Measurements from ENCODE around the gene TTC16. TPM values are rescaled to one million over a fixed set of nuclear protein-coding genes. Genes with fewer than 3 reads are reported as not detected.

TTC16 gene
- total RNA-seq, 1 donor: under 0.01 TPM

DNA sequence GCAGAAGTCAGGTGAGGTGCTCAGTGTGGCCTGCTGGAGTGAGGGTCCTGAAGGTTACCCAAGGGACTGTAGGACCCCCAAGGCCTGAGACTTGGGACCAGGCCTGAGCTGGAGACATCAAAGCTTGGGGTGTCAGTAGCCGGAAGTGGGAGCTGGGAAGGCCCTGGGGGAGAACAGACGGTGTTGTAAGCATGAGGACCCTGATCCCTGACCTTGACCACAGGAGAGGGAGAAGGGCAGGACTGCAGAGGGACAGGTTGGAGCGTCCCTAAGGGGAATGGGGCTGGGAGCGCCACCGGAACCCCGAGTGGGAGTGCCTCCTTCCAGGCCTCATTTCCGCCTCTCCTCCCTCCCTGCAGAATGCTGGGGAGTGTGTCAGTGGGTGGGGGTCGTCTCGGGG lies 533 bp downstream of the TTC16 start:
- peak; percentile 29 for DNase-seq (ENCODE audit: insufficient read length, low spot score, missing footprints)
- H3K27me3 ChIP-seq (ENCODE audit: insufficient read depth, low read length): no peaks in the 10 kb centered on the region
- H3K27ac ChIP-seq (ENCODE audit: low read depth, low read length): peak overlapping the region; percentile 82
- H3K9me3 ChIP-seq (ENCODE audit: low read depth, low read length): no peaks in the 10 kb centered on the region
- peaks cover 15% of the 10 kb centered on the region for H4K20me1 ChIP-seq (ENCODE audit: insufficient read depth, low read length)
- H3K4me1 ChIP-seq (ENCODE audit: insufficient read depth, low read length): peaks cover 9% of the 10 kb centered on the region
- no peaks in the 10 kb centered on the region for H3K36me3 ChIP-seq (ENCODE audit: insufficient read depth, low read length)
- TF ChIP-seq, protein P1, sequence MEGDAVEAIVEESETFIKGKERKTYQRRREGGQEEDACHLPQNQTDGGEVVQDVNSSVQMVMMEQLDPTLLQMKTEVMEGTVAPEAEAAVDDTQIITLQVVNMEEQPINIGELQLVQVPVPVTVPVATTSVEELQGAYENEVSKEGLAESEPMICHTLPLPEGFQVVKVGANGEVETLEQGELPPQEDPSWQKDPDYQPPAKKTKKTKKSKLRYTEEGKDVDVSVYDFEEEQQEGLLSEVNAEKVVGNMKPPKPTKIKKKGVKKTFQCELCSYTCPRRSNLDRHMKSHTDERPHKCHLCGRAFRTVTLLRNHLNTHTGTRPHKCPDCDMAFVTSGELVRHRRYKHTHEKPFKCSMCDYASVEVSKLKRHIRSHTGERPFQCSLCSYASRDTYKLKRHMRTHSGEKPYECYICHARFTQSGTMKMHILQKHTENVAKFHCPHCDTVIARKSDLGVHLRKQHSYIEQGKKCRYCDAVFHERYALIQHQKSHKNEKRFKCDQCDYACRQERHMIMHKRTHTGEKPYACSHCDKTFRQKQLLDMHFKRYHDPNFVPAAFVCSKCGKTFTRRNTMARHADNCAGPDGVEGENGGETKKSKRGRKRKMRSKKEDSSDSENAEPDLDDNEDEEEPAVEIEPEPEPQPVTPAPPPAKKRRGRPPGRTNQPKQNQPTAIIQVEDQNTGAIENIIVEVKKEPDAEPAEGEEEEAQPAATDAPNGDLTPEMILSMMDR (IDR thresholded peaks at IDR 0.05; ENCODE audit: extremely low read depth, low read depth, low read length): no peak
- H3K79me2 ChIP-seq (ENCODE audit: insufficient read depth, low read length): peaks cover 17% of the 10 kb centered on the region
- H3K4me2 ChIP-seq (ENCODE audit: insufficient read depth, low read length): peak overlapping the region; percentile 95
- H3K4me3 ChIP-seq (ENCODE audit: insufficient read depth, low read length): peak overlapping the region; percentile 86
- peak overlapping the region; percentile 99 for H2AFZ ChIP-seq (ENCODE audit: low read length)

DNA sequence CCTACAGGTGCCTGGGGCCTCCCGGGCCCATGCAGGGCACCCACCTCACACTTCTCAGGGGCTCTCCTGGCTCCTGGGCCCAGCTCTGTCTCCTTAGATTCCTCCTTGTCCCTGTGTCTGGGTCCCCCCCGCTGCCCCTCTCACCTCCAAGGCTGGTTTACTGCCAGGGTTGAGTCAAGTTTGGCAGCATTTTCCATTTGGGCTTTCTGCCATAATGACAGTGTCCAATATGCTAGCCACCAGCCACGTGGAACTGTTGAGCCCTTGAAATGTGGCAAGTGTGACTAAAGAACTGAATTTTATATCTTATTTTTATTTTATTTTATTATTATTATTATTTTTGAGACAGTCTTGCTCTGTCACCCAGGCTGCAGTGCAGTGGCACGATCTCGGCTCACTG lies 1.9 kb downstream of the TTC16 start:
- no peak overlapping the region for H2AFZ ChIP-seq (ENCODE audit: low read length)
- H3K27ac ChIP-seq (ENCODE audit: low read depth, low read length): no peak overlapping the region
- H3K27me3 ChIP-seq (ENCODE audit: insufficient read depth, low read length): no peaks in the 10 kb centered on the region
- no peaks in the 10 kb centered on the region for H3K36me3 ChIP-seq (ENCODE audit: insufficient read depth, low read length)
- no peaks in the 10 kb centered on the region for H3K9me3 ChIP-seq (ENCODE audit: low read depth, low read length)
- H3K4me3 ChIP-seq (ENCODE audit: insufficient read depth, low read length): no peak overlapping the region
- TF ChIP-seq, protein P1 (IDR thresholded peaks at IDR 0.05; ENCODE audit: extremely low read depth, low read depth, low read length): no peak
- DNase-seq (ENCODE audit: insufficient read length, low spot score, missing footprints): no peak
- peaks cover 9% of the 10 kb centered on the region for H3K4me1 ChIP-seq (ENCODE audit: insufficient read depth, low read length)
- H4K20me1 ChIP-seq (ENCODE audit: insufficient read depth, low read length): peaks cover 11% of the 10 kb centered on the region
- peaks cover 14% of the 10 kb centered on the region for H3K79me2 ChIP-seq (ENCODE audit: insufficient read depth, low read length)
- no peak overlapping the region for H3K4me2 ChIP-seq (ENCODE audit: insufficient read depth, low read length)

DNA sequence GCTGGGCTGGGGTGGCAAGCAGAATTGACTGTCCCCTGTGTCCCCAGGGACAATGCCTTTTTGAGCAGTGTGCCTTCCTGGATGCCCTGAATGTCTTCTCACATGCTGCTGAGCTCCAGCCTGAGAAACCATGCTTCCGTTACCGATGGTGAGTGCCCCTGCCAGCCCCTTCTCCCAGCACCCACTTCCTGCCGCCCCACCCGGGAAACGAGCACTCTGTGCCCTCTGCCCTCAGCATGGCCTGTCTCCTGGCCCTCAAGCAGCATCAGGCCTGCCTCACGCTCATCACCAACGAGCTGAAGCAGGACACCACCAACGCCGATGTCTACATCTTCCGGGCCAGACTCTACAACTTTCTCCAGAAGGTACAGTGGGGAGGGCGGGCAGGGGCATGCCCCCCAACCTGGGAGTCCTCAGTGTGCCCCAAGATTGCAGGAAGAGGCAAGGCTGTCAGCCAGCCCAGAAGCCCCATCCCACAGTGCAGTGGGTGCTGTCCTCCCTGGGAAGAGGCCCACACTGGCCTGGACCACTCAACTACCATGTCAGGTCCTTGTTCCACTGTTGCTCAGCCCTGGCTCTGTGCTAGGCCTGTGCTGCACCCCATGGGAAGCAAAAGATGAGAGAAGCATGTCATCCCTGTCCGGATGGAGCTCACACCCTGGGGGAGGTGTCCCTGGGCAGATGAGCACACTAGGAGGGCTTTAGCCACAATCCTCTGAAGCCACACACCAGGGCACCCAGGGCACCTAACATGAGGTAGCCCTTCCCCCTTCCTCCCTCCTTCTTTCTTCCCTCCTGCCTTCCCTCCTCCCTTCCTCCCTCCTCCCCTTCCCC lies 4.4 kb downstream of the TTC16 start:
- no peak overlapping the region for H2AFZ ChIP-seq (ENCODE audit: low read length)
- H4K20me1 ChIP-seq (ENCODE audit: insufficient read depth, low read length): peaks cover 4% of the 10 kb centered on the region
- H3K36me3 ChIP-seq (ENCODE audit: insufficient read depth, low read length): no peaks in the 10 kb centered on the region
- no peak overlapping the region for H3K4me2 ChIP-seq (ENCODE audit: insufficient read depth, low read length)
- no peak overlapping the region for H3K4me3 ChIP-seq (ENCODE audit: insufficient read depth, low read length)
- no peaks in the 10 kb centered on the region for H3K27me3 ChIP-seq (ENCODE audit: insufficient read depth, low read length)
- peak; percentile 11 for DNase-seq (ENCODE audit: insufficient read length, low spot score, missing footprints)
- peaks cover under 1% of the 10 kb centered on the region for H3K79me2 ChIP-seq (ENCODE audit: insufficient read depth, low read length)
- H3K9me3 ChIP-seq (ENCODE audit: low read depth, low read length): no peaks in the 10 kb centered on the region
- H3K27ac ChIP-seq (ENCODE audit: low read depth, low read length): no peak overlapping the region
- TF ChIP-seq, protein P1 (IDR thresholded peaks at IDR 0.05; ENCODE audit: extremely low read depth, low read depth, low read length): no peak
- peaks cover 20% of the 10 kb centered on the region for H3K4me1 ChIP-seq (ENCODE audit: insufficient read depth, low read length)

DNA sequence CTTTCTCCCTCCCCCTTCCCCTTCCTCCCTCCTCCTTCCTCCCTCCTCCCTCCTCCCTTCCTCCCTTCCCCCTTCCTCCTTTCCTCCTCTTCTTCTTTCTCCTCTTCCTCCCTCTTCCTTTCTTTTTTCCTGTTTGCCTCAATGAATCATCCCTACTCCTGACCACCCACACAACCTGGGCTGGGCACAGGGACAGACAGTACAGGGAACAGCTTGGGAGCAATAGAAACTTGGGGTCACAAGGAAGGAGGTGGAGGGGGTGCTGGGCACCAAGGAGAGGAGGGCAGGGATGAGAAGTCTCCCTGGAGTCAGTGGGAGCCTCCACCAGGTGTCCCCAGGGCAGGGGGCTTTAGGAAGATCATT lies 5.0 kb downstream of the TTC16 start:
- Histone ChIP-seq H3K9me3 (ENCODE audit: low read depth, low read length) (no peaks in the 10 kb centered on the region), H3K27me3 (ENCODE audit: insufficient read depth, low read length) (no peaks in the 10 kb centered on the region), H3K4me1 (ENCODE audit: insufficient read depth, low read length) (peaks cover 20% of the 10 kb centered on the region), H4K20me1 (ENCODE audit: insufficient read depth, low read length) (peaks cover 4% of the 10 kb centered on the region), H2AFZ (ENCODE audit: low read length) (no peak overlapping the region), H3K4me3 (ENCODE audit: insufficient read depth, low read length) (no peak overlapping the region), H3K27ac (ENCODE audit: low read depth, low read length) (no peak overlapping the region), H3K79me2 (ENCODE audit: insufficient read depth, low read length) (no peaks in the 10 kb centered on the region), H3K36me3 (ENCODE audit: insufficient read depth, low read length) (no peaks in the 10 kb centered on the region), H3K4me2 (ENCODE audit: insufficient read depth, low read length) (no peak overlapping the region)
- TF ChIP-seq, protein P1 (IDR thresholded peaks at IDR 0.05; ENCODE audit: extremely low read depth, low read depth, low read length): no peak
- DNase-seq (ENCODE audit: insufficient read length, low spot score, missing footprints): peak; percentile 82

Measured in osteoblast (primary cell).